HEK293T (cell line): ENCODE data around the gene STAT5A.

Experiments
- ARNT ChIP-seq: fragments of 450-650 bp; IDR thresholded peaks from 2 replicates; pipeline ENCODE4 v1.6.1; 2017; ENCODE audit warnings: mild to moderate bottlenecking
- BHLHE40 ChIP-seq: fragments of 450-650 bp; IDR thresholded peaks from 2 replicates; pipeline ENCODE4 v1.6.1; 2016; ENCODE audit warnings: mild to moderate bottlenecking, moderate library complexity, borderline replicate concordance
- CTBP1 ChIP-seq: fragments of 450-650 bp; IDR thresholded peaks from 2 replicates; pipeline ENCODE4 v1.6.1; 2016; ENCODE audit warnings: borderline replicate concordance
- ELF4 ChIP-seq: fragments of 450-650 bp; IDR thresholded peaks from 2 replicates; pipeline ENCODE4 v1.6.1; 2017; ENCODE audit warnings: antibody characterized with exemption
- FOXA1 ChIP-seq: fragments of 450-650 bp; IDR thresholded peaks from 2 replicates; pipeline ENCODE4 v1.6.1; 2016; ENCODE audit warnings: mild to moderate bottlenecking
- FOXK2 ChIP-seq: fragments of 450-650 bp; IDR thresholded peaks from 2 replicates; pipeline ENCODE4 v1.6.1; 2016; ENCODE audit warnings: mild to moderate bottlenecking
- FOXM1 ChIP-seq: fragments of 450-650 bp; IDR thresholded peaks from 2 replicates; pipeline ENCODE4 v1.6.1; 2017; ENCODE audit warnings: mild to moderate bottlenecking, borderline replicate concordance
- HDGF ChIP-seq: fragments of 450-650 bp; IDR thresholded peaks from 2 replicates; pipeline ENCODE4 v1.6.1; 2017; ENCODE audit warnings: antibody characterized with exemption, borderline replicate concordance
- SP1 ChIP-seq: fragments of 450-650 bp; IDR thresholded peaks from 2 replicates; pipeline ENCODE4 v1.6.1; 2017
- SUZ12 ChIP-seq: fragments of 450-650 bp; IDR thresholded peaks from 2 replicates; pipeline ENCODE4 v1.6.1; 2016; ENCODE audit warnings: mild to moderate bottlenecking
- TF ChIP-seq, protein P1 (sequence below): fragments of 450-650 bp; IDR thresholded peaks from 2 replicates; pipeline ENCODE4 v1.6.1; 2016

DNA sequence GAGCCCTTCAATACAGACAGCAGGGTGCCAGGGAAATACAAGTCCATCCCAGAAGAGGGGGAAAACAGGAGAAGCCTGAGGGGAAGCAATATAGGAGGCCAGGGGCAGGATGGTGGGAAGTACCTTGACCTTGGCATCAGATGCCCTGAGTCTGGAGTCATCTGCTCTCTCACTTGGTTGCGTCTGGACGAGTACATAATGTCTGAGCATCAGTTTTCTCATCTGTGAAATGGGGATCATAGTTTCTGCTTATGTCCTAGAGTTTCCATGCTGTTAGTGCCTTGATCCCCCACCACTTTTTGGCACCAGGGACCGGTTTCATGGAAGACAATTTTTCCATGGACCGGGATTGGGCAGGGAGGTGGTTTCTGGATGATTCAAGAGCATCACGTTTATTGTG lies 2.3 kb downstream of the STAT5A start:
- TF ChIP-seq ELF4 (no peak), FOXA1 (no peak), BHLHE40 (no peak), HDGF (no peak), FOXM1 (no peak), FOXK2 (no peak), SP1 (no peak), CTBP1 (no peak), SUZ12 (no peak), ARNT (no peak)
- TF ChIP-seq, protein P1, sequence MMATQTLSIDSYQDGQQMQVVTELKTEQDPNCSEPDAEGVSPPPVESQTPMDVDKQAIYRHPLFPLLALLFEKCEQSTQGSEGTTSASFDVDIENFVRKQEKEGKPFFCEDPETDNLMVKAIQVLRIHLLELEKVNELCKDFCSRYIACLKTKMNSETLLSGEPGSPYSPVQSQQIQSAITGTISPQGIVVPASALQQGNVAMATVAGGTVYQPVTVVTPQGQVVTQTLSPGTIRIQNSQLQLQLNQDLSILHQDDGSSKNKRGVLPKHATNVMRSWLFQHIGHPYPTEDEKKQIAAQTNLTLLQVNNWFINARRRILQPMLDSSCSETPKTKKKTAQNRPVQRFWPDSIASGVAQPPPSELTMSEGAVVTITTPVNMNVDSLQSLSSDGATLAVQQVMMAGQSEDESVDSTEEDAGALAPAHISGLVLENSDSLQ, result no peak
